Measurements from ENCODE around the gene APCDD1.
"Not testable (repeated sequence)": the region's sequence is repeated elsewhere in the genome, so short reads cannot be mapped to it uniquely, and the experiment has no call there.

APCDD1 gene

DNA sequence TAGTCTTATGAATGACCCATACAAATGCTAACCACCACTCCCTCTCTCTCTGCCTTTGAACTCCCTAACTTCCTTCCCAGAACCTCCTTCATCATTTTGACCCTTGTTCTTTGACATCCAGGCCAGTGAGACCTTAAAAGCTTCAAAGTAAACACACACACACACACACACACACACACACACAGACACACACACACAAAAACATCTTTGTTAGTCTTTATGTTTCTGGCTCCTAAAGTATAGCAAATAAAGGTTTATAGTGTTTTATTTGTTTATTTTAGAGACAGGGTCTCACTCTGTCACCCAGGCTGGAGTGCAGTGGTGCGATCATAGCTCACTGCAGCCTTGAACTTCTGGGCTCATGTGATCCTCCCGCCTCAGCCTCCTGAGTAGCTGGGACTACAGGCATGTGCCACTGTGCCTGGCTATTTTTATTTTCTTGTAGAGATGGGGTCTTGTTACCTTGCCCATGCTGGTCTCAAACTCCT lies 9.8 kb downstream of the APCDD1 start:
- DNase-seq: not testable (repeated sequence)

- no peak for DNase-seq
Observed at GRCh38 chr18:10465174-10465939, 10.9 kb downstream of the APCDD1 start.

GRCh38 chr18:10470429-10470828 lies 16.0 kb downstream of the APCDD1 start:
- DNase-seq: no peak

GRCh38 chr18:10471574-10471973 lies 17.1 kb downstream of the APCDD1 start:
- no peak for DNase-seq

DNA sequence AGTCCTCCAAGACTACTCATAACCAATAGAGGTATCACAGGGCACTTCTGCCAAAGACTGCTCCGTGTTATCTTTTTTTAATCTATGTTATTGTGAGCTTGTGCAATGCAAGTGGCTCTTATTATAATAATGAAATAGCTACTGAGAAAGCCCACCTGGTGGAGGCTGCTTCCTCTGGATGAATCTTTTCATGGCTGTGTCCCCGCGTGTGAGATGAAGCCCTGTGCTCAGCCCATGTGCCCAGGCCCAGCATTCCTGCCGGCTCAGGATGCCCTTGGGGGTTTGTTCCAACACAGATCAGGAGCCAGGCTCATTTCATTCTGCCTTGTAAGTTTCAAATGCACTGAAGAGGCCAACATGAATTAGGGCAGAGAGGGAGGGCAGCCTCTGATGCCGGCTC lies 18.7 kb downstream of the APCDD1 start:
- DNase-seq: no peak

DNA sequence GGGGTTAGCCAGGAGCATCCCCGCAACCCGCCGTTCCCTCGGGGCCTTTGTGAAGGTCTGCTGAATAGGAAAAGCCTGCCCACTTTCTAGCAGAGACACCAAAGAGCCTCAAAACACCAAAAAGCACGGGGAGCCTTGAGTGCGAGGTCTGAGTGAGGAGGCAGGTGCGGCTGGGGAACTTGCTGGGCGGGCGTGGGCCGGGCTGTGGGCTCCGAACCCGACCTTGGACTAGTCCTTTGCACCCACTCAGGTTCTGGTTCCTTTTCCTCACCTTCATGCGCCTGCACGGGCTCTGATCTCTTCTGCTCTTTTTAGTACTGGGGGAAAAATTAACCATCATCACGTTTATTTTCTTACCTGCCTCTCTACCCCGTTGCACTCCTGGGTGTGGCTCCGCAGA lies 19.9 kb downstream of the APCDD1 start:
- DNase-seq: no peak

GRCh38 chr18:10475276-10475653 lies 20.8 kb downstream of the APCDD1 start:
- DNase-seq: no peak

GRCh38 chr18:10475654-10476291 lies 21.3 kb downstream of the APCDD1 start:
- DNase-seq: no peak

DNA sequence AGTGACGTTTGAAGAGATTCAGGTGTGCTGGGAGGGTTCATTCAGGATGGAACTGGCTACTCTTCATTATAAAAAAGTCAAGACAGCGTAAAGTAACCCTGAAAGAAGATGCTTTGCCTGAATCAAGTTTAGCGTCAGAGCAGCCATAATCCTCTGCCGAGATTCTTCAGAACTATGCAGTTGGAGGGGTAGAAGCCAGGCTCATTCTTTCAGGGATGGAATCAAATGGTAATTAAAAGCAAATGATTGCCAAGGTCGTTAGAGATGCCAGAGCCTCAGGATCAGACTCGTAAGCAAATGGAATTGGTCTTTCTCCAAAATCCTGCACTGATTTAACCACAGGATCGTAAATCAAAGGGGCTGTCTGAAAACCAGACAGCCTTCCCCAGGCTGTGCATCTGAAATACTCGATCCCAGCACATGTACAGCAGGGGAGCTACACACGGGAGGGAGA lies 21.9 kb downstream of the APCDD1 start:
- DNase-seq: no peak

DNA sequence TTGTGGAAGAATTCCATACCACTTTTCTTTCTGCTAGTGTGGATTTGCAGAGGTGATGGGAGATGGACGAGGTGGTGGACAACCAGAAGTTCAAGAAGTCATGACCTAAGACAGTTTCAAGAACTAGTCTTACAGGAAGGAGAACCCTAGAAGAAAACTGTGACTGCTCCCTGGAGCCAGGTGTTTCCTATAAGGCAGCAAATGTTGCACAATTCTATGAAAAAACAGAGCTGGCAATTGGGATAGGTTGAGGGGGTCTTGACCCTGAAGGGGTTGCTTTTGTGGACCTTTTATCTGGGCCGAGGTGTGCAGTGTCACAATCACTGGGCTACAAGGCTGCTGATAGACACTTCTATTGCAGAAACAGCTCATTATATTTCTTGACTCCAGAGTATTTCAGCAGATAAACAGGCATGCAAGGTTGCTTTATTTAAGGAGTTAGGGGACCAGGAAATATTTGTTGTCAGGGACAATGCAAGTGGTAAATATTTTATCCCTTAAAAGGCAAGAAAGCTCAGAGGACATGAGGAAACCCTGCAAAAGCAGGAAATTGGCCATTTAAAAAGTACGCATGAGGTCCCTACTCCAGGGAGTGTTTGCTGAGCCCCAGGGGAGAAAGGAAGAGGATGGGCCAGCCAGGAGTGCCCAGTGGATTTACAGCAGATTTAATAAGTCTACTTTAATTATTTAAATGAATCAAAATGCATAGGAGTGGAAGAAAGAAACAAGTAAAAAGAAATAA lies 22.9 kb downstream of the APCDD1 start:
- no peak for DNase-seq

- no peak for DNase-seq
Observed at GRCh38 chr18:10477863-10478260, 23.4 kb downstream of the APCDD1 start.

GRCh38 chr18:10481831-10482230 lies 27.4 kb downstream of the APCDD1 start:
- no peak for DNase-seq

GRCh38 chr18:10482363-10482984 lies 28.0 kb downstream of the APCDD1 start:
- no peak for DNase-seq

DNA sequence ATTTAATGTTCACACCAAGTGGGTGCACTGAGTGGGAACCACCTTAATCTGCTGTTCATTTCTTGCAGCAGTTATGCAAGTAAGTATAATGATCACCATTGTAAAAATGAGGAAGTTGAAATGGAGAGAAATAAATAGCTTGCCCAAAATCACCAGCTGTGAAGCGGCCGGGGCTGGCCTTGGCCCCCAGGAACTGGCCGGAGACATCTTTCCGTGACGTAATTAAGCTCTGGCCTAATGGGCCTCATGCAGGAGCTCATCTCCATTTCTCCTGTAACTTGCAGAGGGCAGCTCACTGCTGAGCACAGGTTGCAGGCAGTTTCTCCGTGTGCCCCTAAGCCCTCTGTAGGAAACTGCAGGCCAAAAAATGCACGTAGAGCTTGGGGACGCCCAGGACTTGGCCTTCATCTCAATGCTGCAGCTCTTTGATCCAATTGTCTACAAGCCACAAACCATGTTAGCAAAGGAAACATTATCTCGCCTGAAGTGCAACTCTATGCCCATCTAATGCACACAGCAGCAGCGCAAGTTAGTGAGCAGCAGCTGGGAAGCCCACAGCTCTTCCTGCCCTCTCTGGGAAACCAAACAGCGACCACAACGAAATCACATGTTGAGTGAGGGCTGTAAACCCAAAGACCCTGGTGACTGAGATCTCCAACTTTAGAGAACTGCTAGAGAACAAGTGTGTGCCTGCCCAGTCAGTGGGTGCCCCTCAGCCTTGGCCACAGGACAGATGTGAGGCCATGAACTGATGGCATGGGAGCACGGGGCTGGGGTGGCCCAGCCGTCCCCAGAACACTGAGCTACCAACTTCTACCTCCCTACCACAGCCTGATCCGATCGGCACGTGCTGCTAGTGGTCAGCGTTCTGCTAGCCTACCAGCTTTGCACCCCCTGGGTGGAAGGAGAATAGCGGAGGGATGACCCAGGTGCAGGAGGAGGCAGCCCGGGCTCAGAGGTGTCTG lies 28.8 kb downstream of the APCDD1 start:
- DNase-seq: no peak

DNA sequence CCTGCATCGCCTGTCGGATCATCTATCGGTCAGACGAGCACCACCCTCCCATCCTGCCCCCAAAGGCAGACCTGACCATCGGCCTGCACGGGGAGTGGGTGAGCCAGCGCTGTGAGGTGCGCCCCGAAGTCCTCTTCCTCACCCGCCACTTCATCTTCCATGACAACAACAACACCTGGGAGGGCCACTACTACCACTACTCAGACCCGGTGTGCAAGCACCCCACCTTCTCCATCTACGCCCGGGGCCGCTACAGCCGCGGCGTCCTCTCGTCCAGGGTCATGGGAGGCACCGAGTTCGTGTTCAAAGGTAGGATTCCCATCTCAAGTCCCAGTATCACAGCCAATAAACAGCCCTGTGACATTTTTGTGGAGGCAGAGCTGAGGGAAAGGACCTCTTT lies 31.0 kb downstream of the APCDD1 start:
- DNase-seq: no peak

- DNase-seq: no peak
Observed at GRCh38 chr18:10486362-10486761, 31.9 kb downstream of the APCDD1 start.

GRCh38 chr18:10487154-10487553 lies 32.7 kb downstream of the APCDD1 start:
- DNase-seq: no peak

DNA sequence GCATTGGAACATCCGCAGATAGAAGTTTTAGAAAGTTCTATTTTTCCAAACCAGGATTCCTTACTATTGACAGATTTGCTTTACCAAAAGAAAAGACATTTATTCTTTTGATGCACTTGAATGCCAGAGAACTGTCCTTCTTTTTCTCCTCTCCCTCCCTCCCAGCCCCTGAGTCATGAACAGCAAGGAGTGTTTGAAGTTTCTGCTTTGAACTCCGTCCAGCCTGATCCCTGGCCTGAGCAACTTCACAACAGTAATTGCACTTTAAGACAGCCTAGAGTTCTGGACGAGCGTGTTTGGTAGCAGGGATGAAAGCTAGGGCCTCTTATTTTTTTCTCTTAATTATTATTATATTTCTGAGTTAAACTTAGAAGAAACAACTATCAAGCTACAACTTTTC lies 33.6 kb downstream of the APCDD1 start:
- no peak for DNase-seq

- peak; percentile 74 for DNase-seq
Observed at GRCh38 chr18:10490401-10491165, 36.1 kb downstream of the APCDD1 start.

- no peak for DNase-seq
Observed at GRCh38 chr18:10495936-10496335, 41.5 kb downstream of the APCDD1 start.

DNA sequence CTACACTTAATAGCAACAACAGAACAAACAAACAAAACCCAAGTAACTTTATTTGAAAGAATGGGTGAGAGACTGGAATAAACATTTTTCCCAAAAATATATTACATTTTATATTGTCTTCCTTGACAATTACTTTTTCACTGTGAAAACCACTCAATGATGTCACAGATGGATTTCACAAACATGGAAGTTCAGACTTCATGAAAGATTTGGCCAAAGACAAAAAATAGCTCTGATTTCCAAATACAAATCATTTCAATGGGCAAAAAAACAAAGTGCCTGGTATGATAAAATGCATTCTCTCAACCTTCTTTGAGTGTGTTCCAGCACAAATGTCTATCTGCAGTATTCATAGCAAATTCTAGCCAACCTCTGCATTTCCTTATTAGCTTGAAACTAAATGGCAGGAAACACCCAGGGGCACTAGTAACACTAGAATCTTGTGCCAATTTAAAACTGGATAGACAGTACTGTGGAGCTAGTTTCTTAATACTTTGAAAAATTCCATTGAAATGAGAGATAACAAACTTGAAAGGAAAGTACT lies 42.8 kb downstream of the APCDD1 start:
- no peak for DNase-seq
